WERI-Rb-1 (cell line): ENCODE results near the gene RNU6-7.
A peak's percentile ranks its signal among the peaks of the same experiment; 100 is the strongest.

Experiments
- DNase-seq: peaks from one replicate; pipeline ENCODE4 v3.0.0-alpha.2; 2020
- H3K27ac ChIP-seq: fragments of 250-450 bp; sonication (Bioruptor Pico); 2 replicates; pipeline ENCODE4 v1.5.1; 2020; ENCODE audit warnings: mild to moderate bottlenecking, moderate library complexity
- H3K27me3 ChIP-seq: fragments of 250-450 bp; sonication (Bioruptor Pico); 2 replicates; pipeline ENCODE4 v1.5.1; 2021; ENCODE audit warnings: mild to moderate bottlenecking, low read depth, moderate library complexity; ENCODE audit not compliant: insufficient read depth, severe bottlenecking
- H3K36me3 ChIP-seq: fragments of 250-450 bp; sonication (Bioruptor Pico); 2 replicates; pipeline ENCODE4 v1.5.1; 2020; ENCODE audit warnings: mild to moderate bottlenecking, moderate library complexity
- H3K4me3 ChIP-seq: 2 replicates; pipeline ENCODE4 v1.5.1; 2011; ENCODE audit warnings: low read depth, mild to moderate bottlenecking, control low read depth, low read length
- H3K9me3 ChIP-seq: fragments of 250-450 bp; sonication (Bioruptor Pico); 2 replicates; pipeline ENCODE4 v1.5.1; 2021; ENCODE audit warnings: mild to moderate bottlenecking, moderate library complexity; ENCODE audit not compliant: severe bottlenecking
- CTCF ChIP-seq: IDR thresholded peaks from 2 replicates; pipeline ENCODE4 v1.5.1; 2011; ENCODE audit warnings: low read depth, mild to moderate bottlenecking, control low read depth, inconsistent platforms, low read length

Gene RNU6-7

GRCh38 chr14:32217301-32217700, 15.5 kb downstream of the RNU6-7 start:
- Histone ChIP-seq H3K9me3 (peaks cover 6% of the 10 kb centered on the region), H3K27me3 (no peaks in the 10 kb centered on the region), H3K36me3 (no peaks in the 10 kb centered on the region), H3K4me3 (no peak overlapping the region), H3K27ac (peak overlapping the region; percentile 62)
- peak; percentile 66 for DNase-seq
- TF ChIP-seq CTCF = no peak

GRCh38 chr14:32224737-32225377, 23.0 kb downstream of the RNU6-7 start:
- peak; percentile 72 for TF ChIP-seq CTCF
- peak; percentile 92 for DNase-seq
- Histone ChIP-seq H3K27ac (peak overlapping the region; percentile 69), H3K9me3 (peaks cover 2% of the 10 kb centered on the region), H3K36me3 (no peaks in the 10 kb centered on the region), H3K27me3 (no peaks in the 10 kb centered on the region), H3K4me3 (no peak overlapping the region)

GRCh38 chr14:32225378-32225920, 23.6 kb downstream of the RNU6-7 start:
- peak; percentile 51 for DNase-seq
- H3K4me3 ChIP-seq = no peak overlapping the region
- H3K36me3 ChIP-seq = no peaks in the 10 kb centered on the region
- H3K27ac ChIP-seq = peak overlapping the region; percentile 59
- no peaks in the 10 kb centered on the region for H3K9me3 ChIP-seq
- H3K27me3 ChIP-seq = no peaks in the 10 kb centered on the region
- TF ChIP-seq CTCF = no peak

GRCh38 chr14:32226056-32226455, 24.2 kb downstream of the RNU6-7 start:
- peak overlapping the region; percentile 59 for H3K27ac ChIP-seq
- no peak for TF ChIP-seq CTCF
- no peaks in the 10 kb centered on the region for H3K36me3 ChIP-seq
- H3K27me3 ChIP-seq = no peaks in the 10 kb centered on the region
- H3K4me3 ChIP-seq = no peak overlapping the region
- DNase-seq = no peak
- H3K9me3 ChIP-seq = no peaks in the 10 kb centered on the region

GRCh38 chr14:32230181-32230580, 28.3 kb downstream of the RNU6-7 start:
- no peak overlapping the region for H3K27ac ChIP-seq
- DNase-seq = no peak
- H3K9me3 ChIP-seq = no peaks in the 10 kb centered on the region
- no peak for TF ChIP-seq CTCF
- H3K4me3 ChIP-seq = no peak overlapping the region
- no peaks in the 10 kb centered on the region for H3K27me3 ChIP-seq
- H3K36me3 ChIP-seq = no peaks in the 10 kb centered on the region

GRCh38 chr14:32230695-32231280, 28.9 kb downstream of the RNU6-7 start:
- H3K36me3 ChIP-seq = no peaks in the 10 kb centered on the region
- no peak overlapping the region for H3K4me3 ChIP-seq
- no peak for TF ChIP-seq CTCF
- H3K27me3 ChIP-seq = no peaks in the 10 kb centered on the region
- no peaks in the 10 kb centered on the region for H3K9me3 ChIP-seq
- no peak for DNase-seq
- H3K27ac ChIP-seq = no peak overlapping the region
